ENCODE data around the gene CBFA2T2. TPM values are rescaled to one million over a fixed set of nuclear protein-coding genes. Genes with fewer than 3 reads are reported as not detected.

CBFA2T2 gene
- total RNA-seq, 1 donor from 2014 or later, result 10.7 TPM

DNA sequence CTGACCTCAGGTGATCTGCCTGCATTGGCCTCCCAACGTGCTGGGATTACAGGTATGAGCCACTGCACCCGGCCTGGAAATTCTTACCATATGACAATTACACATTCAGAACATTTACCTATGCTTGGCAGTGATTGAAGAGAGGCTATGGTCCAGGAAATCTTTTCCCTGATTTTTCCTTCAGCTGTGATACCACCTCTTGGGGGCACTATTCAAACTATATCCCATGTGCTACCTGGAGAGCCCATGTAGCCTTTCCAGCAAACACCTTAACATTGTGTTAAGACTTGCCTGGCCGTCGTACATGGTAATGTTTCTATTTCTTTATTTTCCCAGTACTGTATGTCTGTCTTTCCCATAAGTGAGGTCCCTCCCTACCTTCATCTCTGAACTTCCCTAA is 110.5 kb downstream of the CBFA2T2 start:
- Histone ChIP-seq H3K36me3 (peaks cover 17% of the 10 kb centered on the region), H3K27me3 (ENCODE audit: low read depth) (no peaks in the 10 kb centered on the region), H3K4me1 (peaks cover 14% of the 10 kb centered on the region), H3K9me3 (replicated peaks) (no peaks in the 10 kb centered on the region), H3K27ac (replicated peaks) (no peak overlapping the region), H3K4me3 (no peak overlapping the region)
- intact Hi-C loops (cut with micrococcal nuclease), result no loop called here
- TF ChIP-seq, protein P1, sequence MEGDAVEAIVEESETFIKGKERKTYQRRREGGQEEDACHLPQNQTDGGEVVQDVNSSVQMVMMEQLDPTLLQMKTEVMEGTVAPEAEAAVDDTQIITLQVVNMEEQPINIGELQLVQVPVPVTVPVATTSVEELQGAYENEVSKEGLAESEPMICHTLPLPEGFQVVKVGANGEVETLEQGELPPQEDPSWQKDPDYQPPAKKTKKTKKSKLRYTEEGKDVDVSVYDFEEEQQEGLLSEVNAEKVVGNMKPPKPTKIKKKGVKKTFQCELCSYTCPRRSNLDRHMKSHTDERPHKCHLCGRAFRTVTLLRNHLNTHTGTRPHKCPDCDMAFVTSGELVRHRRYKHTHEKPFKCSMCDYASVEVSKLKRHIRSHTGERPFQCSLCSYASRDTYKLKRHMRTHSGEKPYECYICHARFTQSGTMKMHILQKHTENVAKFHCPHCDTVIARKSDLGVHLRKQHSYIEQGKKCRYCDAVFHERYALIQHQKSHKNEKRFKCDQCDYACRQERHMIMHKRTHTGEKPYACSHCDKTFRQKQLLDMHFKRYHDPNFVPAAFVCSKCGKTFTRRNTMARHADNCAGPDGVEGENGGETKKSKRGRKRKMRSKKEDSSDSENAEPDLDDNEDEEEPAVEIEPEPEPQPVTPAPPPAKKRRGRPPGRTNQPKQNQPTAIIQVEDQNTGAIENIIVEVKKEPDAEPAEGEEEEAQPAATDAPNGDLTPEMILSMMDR (IDR thresholded peaks at IDR 0.05; ENCODE audit: borderline replicate concordance), result no peak
- DNase-seq, result no peak

DNA sequence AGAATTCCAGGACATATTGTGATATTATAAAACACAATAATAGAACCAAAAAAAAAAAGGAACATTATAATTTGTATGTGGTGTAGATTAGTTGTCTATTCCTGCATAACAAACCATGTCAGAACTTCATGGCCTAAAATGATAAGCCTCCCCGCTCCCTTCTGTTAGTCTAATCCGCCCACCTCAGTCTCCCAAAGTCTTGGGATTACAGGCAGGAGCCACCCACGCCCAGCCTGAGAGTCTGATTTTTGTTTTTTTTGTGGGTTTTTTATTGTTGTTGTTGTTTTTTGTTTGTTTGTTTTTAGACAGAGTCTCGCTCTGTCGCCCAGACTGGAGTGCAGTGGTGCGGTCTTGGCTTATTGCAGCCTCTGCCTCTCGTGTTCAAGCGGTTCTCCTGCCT is 111.1 kb downstream of the CBFA2T2 start:
- Histone ChIP-seq H3K36me3 (peaks cover 17% of the 10 kb centered on the region), H3K27ac (replicated peaks) (no peak overlapping the region), H3K4me1 (peaks cover 14% of the 10 kb centered on the region), H3K9me3 (replicated peaks) (no peaks in the 10 kb centered on the region), H3K4me3 (no peak overlapping the region), H3K27me3 (ENCODE audit: low read depth) (no peaks in the 10 kb centered on the region)
- TF ChIP-seq, protein P1 (IDR thresholded peaks at IDR 0.05; ENCODE audit: borderline replicate concordance), result no peak
- DNase-seq, result no peak
- intact Hi-C loops (cut with micrococcal nuclease), result no loop called here

DNA sequence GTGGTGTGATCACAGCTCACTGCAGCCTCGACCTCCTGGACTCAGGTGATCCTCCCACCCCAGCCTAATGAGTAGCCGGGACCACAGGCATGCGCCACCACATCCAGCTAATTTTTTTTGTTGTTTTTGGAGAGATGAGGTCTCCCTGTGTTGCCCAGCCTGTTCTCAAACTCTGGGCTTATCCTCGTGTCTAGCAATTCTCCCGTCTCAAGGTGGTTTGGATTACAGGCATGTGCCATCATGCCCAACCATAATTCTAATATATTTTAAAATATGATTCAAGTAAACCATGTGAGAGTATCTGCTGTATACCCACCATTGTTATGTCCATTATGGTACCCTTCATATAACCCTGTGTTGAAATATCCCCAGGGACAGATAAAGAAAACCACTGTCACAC is 112.0 kb downstream of the CBFA2T2 start:
- H3K27me3 ChIP-seq (ENCODE audit: low read depth), result no peaks in the 10 kb centered on the region
- no peaks in the 10 kb centered on the region for H3K9me3 ChIP-seq (replicated peaks)
- H3K4me3 ChIP-seq, result no peak overlapping the region
- no peak for DNase-seq
- no peak overlapping the region for H3K27ac ChIP-seq (replicated peaks)
- intact Hi-C loops (cut with micrococcal nuclease), result no loop called here
- peaks cover 19% of the 10 kb centered on the region for H3K36me3 ChIP-seq
- TF ChIP-seq, protein P1 (IDR thresholded peaks at IDR 0.05; ENCODE audit: borderline replicate concordance), result no peak
- H3K4me1 ChIP-seq, result peaks cover 18% of the 10 kb centered on the region

GRCh38 chr20:33602826-33603590 is 113.1 kb downstream of the CBFA2T2 start:
- no peak for DNase-seq
- H3K9me3 ChIP-seq (replicated peaks), result no peaks in the 10 kb centered on the region
- TF ChIP-seq, protein P1 (IDR thresholded peaks at IDR 0.05; ENCODE audit: borderline replicate concordance), result no peak
- H3K4me1 ChIP-seq, result peaks cover 18% of the 10 kb centered on the region
- H3K27me3 ChIP-seq (ENCODE audit: low read depth), result no peaks in the 10 kb centered on the region
- H3K36me3 ChIP-seq, result peaks cover 25% of the 10 kb centered on the region
- H3K27ac ChIP-seq (replicated peaks), result no peak overlapping the region
- H3K4me3 ChIP-seq, result no peak overlapping the region
- intact Hi-C loops (cut with micrococcal nuclease), result no loop called here

DNA sequence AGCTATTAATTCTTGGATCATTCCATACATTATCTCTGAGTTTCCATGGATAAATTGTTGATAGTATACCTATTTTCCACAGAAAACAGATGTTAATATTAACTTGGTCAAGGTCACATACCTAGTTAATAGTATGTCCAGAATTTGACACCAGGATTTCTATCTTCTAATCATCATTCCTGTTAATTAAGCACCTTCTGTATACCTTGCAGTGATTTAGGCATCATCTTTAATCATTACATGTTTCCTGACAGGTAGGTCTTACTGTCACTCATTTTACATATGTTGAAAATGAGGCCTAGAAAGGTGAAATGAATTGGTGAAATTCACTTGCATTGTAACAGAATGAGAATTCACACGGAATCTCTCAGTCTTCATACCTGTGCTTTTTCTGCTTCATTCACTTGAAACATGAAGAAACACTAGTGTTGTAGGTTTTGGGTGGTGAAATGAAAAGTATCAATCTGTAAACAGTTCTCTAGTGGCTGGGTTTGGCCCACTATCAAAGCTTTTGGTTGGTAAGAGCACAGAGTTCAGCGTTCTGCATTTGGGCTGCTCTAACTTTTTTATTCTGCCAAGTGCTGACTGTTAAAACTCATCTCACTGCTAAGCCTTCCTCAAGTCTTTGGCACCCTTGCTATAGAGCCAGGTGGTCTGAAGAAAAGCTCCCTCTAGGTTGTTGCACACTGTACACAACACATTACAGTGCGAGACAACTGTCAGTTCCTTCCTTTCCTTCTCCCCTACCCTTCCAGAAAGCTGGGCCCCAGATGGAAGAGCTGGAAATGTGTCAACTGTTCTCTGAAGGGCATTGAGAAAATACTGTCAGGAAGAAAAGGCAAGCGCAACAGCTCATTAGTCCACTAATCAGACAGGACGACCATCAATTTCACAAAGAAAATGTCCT is 114.4 kb downstream of the CBFA2T2 start:
- DNase-seq, result no peak
- intact Hi-C loops (cut with micrococcal nuclease), result no loop called here
- Histone ChIP-seq H3K4me3 (no peak overlapping the region), H3K4me1 (peaks cover 18% of the 10 kb centered on the region), H3K36me3 (peaks cover 38% of the 10 kb centered on the region), H3K27me3 (ENCODE audit: low read depth) (no peaks in the 10 kb centered on the region), H3K9me3 (replicated peaks) (no peaks in the 10 kb centered on the region), H3K27ac (replicated peaks) (no peak overlapping the region)
- TF ChIP-seq, protein P1 (IDR thresholded peaks at IDR 0.05; ENCODE audit: borderline replicate concordance), result no peak
